HG03095 (cell line): ENCODE measurements around the gene UVRAG.

Source experiments
- ATAC-seq: cut with Tn5 transposase; IDR thresholded peaks from one replicate; pipeline ENCODE4 v1.9.1; 2021; ENCODE audit warnings: moderate library complexity; ENCODE audit not compliant: unreplicated experiment

UVRAG gene

GRCh38 chr11:76086743-76087635 lies 272.0 kb downstream of the UVRAG start:
- ATAC-seq: no peak

GRCh38 chr11:76087749-76088148 lies 272.7 kb downstream of the UVRAG start:
- ATAC-seq: no peak

DNA sequence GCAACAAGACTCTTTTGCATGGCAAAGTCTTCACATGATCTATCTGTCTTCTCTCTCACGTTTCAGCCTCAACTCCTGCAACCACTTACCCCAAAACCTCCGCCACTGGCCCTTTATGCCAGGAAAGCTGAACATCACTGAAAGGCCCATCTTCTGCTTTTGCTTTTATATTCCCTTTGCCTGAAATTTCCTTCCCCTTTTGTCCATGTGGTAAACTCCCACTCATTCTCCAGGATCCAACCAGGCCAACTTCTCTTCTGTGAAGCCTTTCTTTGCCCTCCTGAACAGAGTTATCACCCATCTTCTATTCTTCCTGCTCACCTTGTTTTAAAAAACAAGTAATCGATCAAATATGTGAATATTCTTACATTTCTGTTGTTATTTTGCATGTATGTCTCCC lies 273.5 kb downstream of the UVRAG start:
- ATAC-seq: no peak

GRCh38 chr11:76090174-76090573 lies 275.2 kb downstream of the UVRAG start:
- no peak for ATAC-seq

DNA sequence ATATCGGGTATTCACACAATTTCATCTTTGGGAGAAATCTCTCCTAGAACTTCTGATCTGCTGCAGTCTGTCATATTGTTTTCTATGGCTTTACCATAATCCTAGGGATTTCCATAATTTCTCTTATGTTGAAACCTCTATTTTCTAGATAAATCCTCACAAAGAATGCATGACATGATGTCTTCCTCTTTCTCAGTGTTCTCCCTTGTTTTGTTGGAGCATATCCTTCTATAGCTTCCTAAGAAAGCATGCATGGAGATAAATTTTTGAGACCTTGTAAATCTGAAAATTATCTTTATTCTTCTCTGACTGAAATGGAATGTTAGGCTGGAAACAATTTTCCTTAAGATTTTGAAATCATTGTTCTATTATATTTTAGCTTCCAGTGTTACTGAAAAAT lies 275.8 kb downstream of the UVRAG start:
- no peak for ATAC-seq

DNA sequence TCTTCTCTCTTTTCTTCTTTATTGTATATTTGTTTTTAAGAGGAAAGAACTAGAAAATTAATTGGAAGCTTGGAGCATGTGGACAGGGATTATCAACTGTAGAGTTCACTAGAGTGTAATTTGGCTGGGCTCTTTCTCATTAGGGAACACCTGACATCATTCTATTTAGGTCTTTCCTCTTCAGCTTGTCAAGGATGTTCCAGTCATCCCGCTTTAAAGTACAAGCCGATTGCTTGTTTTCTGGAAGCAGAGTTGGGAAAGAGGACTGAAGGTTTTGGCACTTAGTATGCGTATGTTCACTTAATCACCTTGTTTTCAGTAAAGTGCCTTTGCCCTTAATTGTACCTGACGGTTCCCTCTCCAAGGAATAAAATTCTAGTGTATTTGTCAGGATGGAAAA lies 279.7 kb downstream of the UVRAG start:
- no peak for ATAC-seq

GRCh38 chr11:76095891-76096290 lies 280.9 kb downstream of the UVRAG start:
- ATAC-seq: no peak

- ATAC-seq: no peak
Observed at GRCh38 chr11:76096552-76096951, 281.5 kb downstream of the UVRAG start.

DNA sequence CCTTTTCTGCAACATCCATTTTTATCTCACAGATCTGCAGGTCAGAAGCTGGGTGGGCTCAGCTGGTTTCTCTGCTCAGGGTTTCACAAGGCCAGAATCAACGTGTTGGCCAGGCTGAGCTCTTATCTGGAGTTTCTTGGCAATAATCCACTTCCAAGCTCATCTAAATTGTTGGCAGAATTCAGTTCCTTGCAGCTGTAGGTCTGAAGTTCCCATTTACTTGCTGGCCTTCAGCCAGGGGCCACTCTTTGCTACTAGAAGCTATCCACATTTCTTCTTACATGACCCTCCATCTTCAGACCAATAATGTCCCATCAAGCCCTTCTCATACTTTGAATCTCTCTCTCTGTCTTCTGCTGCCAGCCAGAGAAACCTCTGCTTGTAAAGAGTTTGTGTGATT lies 287.8 kb downstream of the UVRAG start:
- ATAC-seq: no peak

GRCh38 chr11:76103460-76103859 lies 288.4 kb downstream of the UVRAG start:
- ATAC-seq: no peak

DNA sequence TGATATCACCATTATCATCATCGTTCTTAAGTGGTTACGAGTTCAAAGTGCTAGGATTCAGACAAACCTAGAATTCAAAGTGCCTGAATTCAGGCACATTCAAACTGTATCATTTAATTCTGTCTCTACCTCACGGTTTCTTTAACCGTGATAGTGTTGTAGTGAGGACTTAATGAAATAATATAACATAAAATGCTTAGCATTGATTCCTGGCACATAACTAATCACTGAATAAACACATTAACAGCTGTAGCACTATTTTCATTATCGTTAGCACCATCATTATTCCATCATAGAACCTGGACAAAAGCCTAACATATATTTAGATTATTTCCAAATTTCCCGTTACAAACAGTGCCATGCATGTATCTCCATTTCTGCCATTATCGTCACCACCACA lies 289.3 kb downstream of the UVRAG start:
- ATAC-seq: no peak

- ATAC-seq: no peak
Observed at GRCh38 chr11:76105637-76106036, 290.6 kb downstream of the UVRAG start.

DNA sequence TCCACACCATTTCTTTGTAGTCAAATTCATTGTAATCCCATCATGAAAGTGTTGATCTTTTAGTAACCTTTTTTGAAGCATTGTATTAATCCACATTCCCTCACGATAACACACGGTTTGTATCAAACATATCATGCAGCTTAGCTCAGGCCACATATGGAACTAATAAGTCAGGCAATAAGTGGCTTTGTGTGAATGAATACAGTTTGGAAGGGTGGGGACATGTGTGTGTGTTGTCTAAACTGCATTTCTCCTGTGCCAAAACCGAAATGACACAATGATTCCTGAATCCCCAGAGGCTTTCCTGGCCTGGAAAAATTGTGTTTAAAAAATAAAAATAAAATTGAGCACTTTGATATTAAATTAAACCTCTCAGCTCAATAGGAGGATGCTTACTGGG lies 293.0 kb downstream of the UVRAG start:
- no peak for ATAC-seq

DNA sequence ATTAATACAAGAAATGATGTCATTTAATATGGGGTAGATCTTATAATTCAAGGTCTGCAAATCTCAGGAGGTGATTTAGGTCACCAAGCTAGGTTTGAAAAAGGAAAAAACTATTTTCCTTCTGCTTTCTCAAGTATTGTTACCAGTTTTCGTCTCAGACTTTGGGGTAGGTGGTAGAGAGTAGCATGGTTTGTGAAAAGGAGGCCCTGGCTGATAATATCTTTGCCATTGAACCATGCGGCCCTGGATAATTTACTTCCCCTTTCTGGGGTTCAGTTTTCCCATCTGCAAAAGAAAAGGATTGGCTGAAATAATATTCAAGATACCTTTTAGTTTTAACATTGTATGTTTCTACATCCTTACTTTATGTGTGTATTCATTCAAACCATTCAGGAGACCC lies 299.2 kb downstream of the UVRAG start:
- ATAC-seq: no peak

DNA sequence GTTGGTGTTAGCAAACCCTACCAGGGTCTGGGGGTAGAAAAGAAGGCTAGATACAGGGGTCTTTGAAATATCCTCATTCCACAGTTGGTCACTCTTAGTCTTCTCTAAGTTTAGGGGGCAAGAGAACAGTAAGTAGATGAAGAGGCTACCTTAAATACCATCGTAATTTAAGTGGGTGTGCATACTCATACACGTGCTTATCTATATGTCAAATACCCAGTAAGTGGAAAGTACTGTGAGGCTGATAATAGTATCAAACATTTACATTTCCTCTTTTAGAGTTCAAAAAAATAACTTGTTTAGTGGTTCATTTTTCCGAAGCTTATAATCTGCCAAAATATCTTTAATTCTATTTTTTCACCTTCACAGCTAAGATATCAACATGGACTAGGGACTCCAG lies 300.5 kb downstream of the UVRAG start:
- ATAC-seq: no peak

GRCh38 chr11:76119032-76119431 lies 304.0 kb downstream of the UVRAG start:
- ATAC-seq: no peak

DNA sequence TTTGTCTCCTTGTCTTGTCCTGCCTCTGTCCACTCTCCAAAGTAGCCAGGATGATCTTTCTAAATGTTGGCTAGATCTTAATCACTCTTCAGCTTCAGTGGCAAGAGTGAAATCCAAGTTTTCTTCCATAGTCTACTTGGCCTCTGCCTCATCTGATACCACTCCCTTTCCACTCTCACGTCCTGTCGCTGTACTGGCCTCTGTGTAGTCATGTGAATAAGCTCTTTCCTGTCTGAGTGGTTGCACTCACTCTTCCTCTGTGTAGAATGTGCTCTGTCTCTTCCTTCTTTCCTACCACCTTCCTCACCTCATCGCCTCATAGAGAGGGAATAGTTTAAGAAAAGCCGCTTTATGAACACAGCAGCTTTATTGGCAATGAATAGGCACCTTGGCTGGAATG lies 304.8 kb downstream of the UVRAG start:
- ATAC-seq: no peak

DNA sequence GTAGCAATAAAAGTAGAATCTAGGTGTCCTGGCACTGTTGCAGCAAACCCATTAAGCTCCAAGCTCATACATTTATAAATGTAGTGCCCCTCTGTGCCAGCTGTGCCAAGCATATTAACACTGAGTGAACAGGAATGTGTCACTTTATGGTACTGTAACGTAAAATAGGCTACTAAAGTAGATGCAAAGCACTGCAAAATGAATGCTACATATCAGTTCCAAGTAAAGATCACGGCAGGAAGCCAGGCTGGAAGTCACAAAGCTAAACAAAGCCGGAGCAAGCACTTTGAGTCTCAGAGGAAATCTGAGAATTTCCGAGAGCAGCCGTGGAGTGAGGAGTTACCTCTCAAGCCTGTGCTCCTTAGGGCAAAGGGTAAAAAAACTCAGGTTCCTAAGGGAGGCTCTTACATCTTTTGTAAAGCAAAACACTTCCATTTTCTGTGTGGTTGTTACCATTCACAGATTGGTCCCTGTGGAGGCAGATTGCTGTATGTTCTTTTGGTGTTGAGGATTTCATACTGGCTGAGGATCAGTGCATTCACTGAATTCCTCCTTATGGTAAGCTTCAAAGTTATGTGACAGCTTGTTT lies 305.6 kb downstream of the UVRAG start:
- ATAC-seq: no peak

- ATAC-seq: no peak
Observed at GRCh38 chr11:76123248-76123647, 308.2 kb downstream of the UVRAG start.

- no peak for ATAC-seq
Observed at GRCh38 chr11:76124905-76125770, 310.1 kb downstream of the UVRAG start.

DNA sequence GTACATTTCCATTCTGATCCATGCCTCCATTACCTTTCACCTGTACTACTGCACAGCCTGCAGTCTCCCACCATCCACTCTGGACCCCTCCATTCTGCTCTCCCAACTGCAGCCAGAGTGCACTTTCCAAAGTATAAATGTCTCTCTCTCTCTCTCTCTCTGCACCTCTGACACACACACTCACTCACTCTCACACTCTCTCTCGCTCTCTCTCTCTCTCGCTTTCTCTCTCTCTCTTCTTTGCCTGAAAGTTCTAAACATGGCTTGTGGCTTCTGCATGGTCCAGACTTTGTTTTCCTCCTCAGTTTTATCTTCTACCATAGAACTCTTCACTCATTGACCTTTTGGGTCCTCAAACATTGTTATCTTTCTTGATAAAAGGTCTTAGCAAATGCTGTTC lies 314.7 kb downstream of the UVRAG start:
- ATAC-seq: no peak

- ATAC-seq: no peak
Observed at GRCh38 chr11:76131142-76131541, 316.1 kb downstream of the UVRAG start.
